Suprapubic skin (tissue), 4 donors: ENCODE data around the gene HSPB6. TPM values are rescaled to one million over a fixed set of nuclear protein-coding genes. Genes with fewer than 3 reads are reported as not detected.
"Not testable (repeated sequence)": the region's sequence is repeated elsewhere in the genome, so short reads cannot be mapped to it uniquely, and the experiment has no call there.

Source experiments
- DNase-seq, 2 donors: peaks; one replicate each; pipeline ENCODE4 v3.0.0-alpha.2; 2019; ENCODE audit warnings: low spot score in 2 of 2
- H3K27ac ChIP-seq: fragments of 200-600 bp; sonication (generic); one replicate; pipeline ENCODE4 v1.5.1; 2019
- H3K27me3 ChIP-seq: fragments of 200-600 bp; sonication (generic); one replicate; pipeline ENCODE4 v1.5.1; 2019
- H3K36me3 ChIP-seq: fragments of 200-600 bp; sonication (generic); one replicate; pipeline ENCODE4 v1.5.1; 2019
- H3K4me1 ChIP-seq: fragments of 200-600 bp; sonication (generic); one replicate; pipeline ENCODE4 v1.5.1; 2019
- H3K4me3 ChIP-seq: fragments of 200-600 bp; sonication (generic); one replicate; pipeline ENCODE4 v1.5.1; 2019; ENCODE audit warnings: mild to moderate bottlenecking
- H3K9me3 ChIP-seq: fragments of 200-600 bp; sonication (generic); one replicate; pipeline ENCODE4 v1.5.1; 2019
- CTCF ChIP-seq, 2 donors: fragments of 200-600 bp in 1 of 2; fragments of 450-650 bp in 1 of 2; sonication (generic) in 1 of 2; IDR thresholded peaks; one replicate each; pipeline ENCODE4 v1.5.1; 2016 to 2019; ENCODE audit warnings: antibody characterized with exemption in 2 of 2, mild to moderate bottlenecking in 1 of 2, moderate library complexity in 1 of 2
- EP300 ChIP-seq: sonication (generic); formaldehyde crosslinking; IDR thresholded peaks from one replicate; pipeline ENCODE4 v1.6.1; 2017; ENCODE audit warnings: antibody characterized with exemption
- POLR2A ChIP-seq, 2 donors: fragments of 450-650 bp; IDR thresholded peaks; one replicate each; pipeline ENCODE4 v1.6.1; 2017; ENCODE audit warnings: antibody characterized with exemption in 2 of 2, mild to moderate bottlenecking in 2 of 2, moderate library complexity in 2 of 2
- POLR2AphosphoS5 ChIP-seq, 3 donors: sonication (generic); formaldehyde crosslinking; IDR thresholded peaks; one replicate each; pipeline ENCODE4 v1.6.1; 2017; ENCODE audit warnings: antibody characterized with exemption in 3 of 3
- WGBS: methylation state at CpG from one replicate; pipeline ENCODE4 v1.1.5; 2018; 5-methylcytosine and 5-hydroxymethylcytosine counted together
- total RNA-seq, 4 donors: library from RNA; depleted of rRNA; stranded (reverse); fragments of >200 nt; gene quantifications; one replicate each; pipeline ENCODE4 v1.1.0, GENCODE V29; 2016

HSPB6 gene
- total RNA-seq, 4 donors from 2014 or later: 4.1 to 13.4 (median 5.5) TPM

GRCh38 chr19:35796645-35797542, 40.1 kb upstream of the HSPB6 start:
- H3K27ac ChIP-seq: no peak overlapping the region
- peak overlapping the region; percentile 16 for H3K4me3 ChIP-seq
- H3K4me1 ChIP-seq: peaks cover 5% of the 10 kb centered on the region
- TF ChIP-seq CTCF (IDR thresholded peaks at IDR 0.05) (no peak), POLR2A (IDR thresholded peaks at IDR 0.05) (no peak), POLR2AphosphoS5 (IDR thresholded peaks at IDR 0.05) (no peak), EP300 (no peak)
- no peaks in the 10 kb centered on the region for H3K36me3 ChIP-seq
- H3K27me3 ChIP-seq: peaks cover 38% of the 10 kb centered on the region
- DNase-seq: peak in 1 of 2 donors; percentile 67
- 9% methylated on average over 33 of the region's 39 CpGs for WGBS
- no peaks in the 10 kb centered on the region for H3K9me3 ChIP-seq

- DNase-seq, H3K27ac ChIP-seq, H3K36me3 ChIP-seq, H3K4me3 ChIP-seq, H3K4me1 ChIP-seq, H3K9me3 ChIP-seq: not testable (repeated sequence)
- WGBS: 70% methylated on average over 1 of the region's 1 CpG
- peaks cover 38% of the 10 kb centered on the region for H3K27me3 ChIP-seq
Measured at GRCh38 chr19:35795564-35795963, 38.7 kb upstream of the HSPB6 start.

GRCh38 chr19:35793381-35794165, 36.7 kb upstream of the HSPB6 start:
- WGBS: 72% methylated on average over 7 of the region's 7 CpGs

GRCh38 chr19:35792888-35793287, 36.1 kb upstream of the HSPB6 start:
- H3K36me3 ChIP-seq: no peaks in the 10 kb centered on the region
- no peaks in the 10 kb centered on the region for H3K9me3 ChIP-seq
- H3K4me3 ChIP-seq: no peak overlapping the region
- TF ChIP-seq CTCF (IDR thresholded peaks at IDR 0.05) (no peak), EP300 (no peak), POLR2A (IDR thresholded peaks at IDR 0.05) (no peak), POLR2AphosphoS5 (IDR thresholded peaks at IDR 0.05) (no peak)
- peaks cover 24% of the 10 kb centered on the region for H3K27me3 ChIP-seq
- H3K27ac ChIP-seq: no peak overlapping the region
- peaks cover 5% of the 10 kb centered on the region for H3K4me1 ChIP-seq
- no peak for DNase-seq
- WGBS: 36% methylated on average over 1 of the region's 8 CpGs

More at GRCh38 chr19:35793381-35794165, 36.7 kb upstream of the HSPB6 start:
- H3K36me3 ChIP-seq: no peaks in the 10 kb centered on the region
- peaks cover 30% of the 10 kb centered on the region for H3K27me3 ChIP-seq
- H3K27ac ChIP-seq: no peak overlapping the region
- peaks cover 5% of the 10 kb centered on the region for H3K4me1 ChIP-seq
- no peak for TF ChIP-seq EP300
- TF ChIP-seq POLR2AphosphoS5 (IDR thresholded peaks at IDR 0.05): no peak
- TF ChIP-seq POLR2A (IDR thresholded peaks at IDR 0.05): no peak
- TF ChIP-seq CTCF (IDR thresholded peaks at IDR 0.05): no peak
- no peak for DNase-seq
- H3K9me3 ChIP-seq: no peaks in the 10 kb centered on the region
- no peak overlapping the region for H3K4me3 ChIP-seq

GRCh38 chr19:35792312-35792711, 35.5 kb upstream of the HSPB6 start:
- WGBS: 74% methylated on average over 6 of the region's 15 CpGs
- H3K36me3 ChIP-seq: peaks cover 2% of the 10 kb centered on the region
- H3K4me3 ChIP-seq: no peak overlapping the region
- peaks cover 5% of the 10 kb centered on the region for H3K4me1 ChIP-seq
- DNase-seq: no peak
- H3K9me3 ChIP-seq: no peaks in the 10 kb centered on the region
- no peak overlapping the region for H3K27ac ChIP-seq
- TF ChIP-seq CTCF (IDR thresholded peaks at IDR 0.05) (no peak), POLR2A (IDR thresholded peaks at IDR 0.05) (no peak), POLR2AphosphoS5 (IDR thresholded peaks at IDR 0.05) (no peak), EP300 (no peak)
- peaks cover 18% of the 10 kb centered on the region for H3K27me3 ChIP-seq
